ENCODE results near the gene TRAPPC3L.

TRAPPC3L gene

GRCh38 chr6:116533233-116533957 lies 12.1 kb downstream of the TRAPPC3L start:
- DNase-seq (ENCODE audit: low spot score), result no peak
- in situ Hi-C loops (cut with MboI; ENCODE audit: low sequenced_read_pairs, unreplicated experiment), result no loop called here
- TF ChIP-seq CTCF (IDR thresholded peaks at IDR 0.05; ENCODE audit: borderline replicate concordance, control extremely low read depth, extremely low read depth, insufficient read depth, missing control alignments), result no peak

GRCh38 chr6:116531675-116532570 lies 13.6 kb downstream of the TRAPPC3L start:
- in situ Hi-C loops (cut with MboI; ENCODE audit: low sequenced_read_pairs, unreplicated experiment), result no loop called here
- DNase-seq (ENCODE audit: low spot score), result peak; percentile 54
- peak; percentile 81 for TF ChIP-seq CTCF (IDR thresholded peaks at IDR 0.05; ENCODE audit: borderline replicate concordance, control extremely low read depth, extremely low read depth, insufficient read depth, missing control alignments)

- TF ChIP-seq CTCF (IDR thresholded peaks at IDR 0.05; ENCODE audit: borderline replicate concordance, control extremely low read depth, extremely low read depth, insufficient read depth, missing control alignments), result no peak
- in situ Hi-C loops (cut with MboI; ENCODE audit: low sequenced_read_pairs, unreplicated experiment), result no loop called here
- no peak for DNase-seq (ENCODE audit: low spot score)
These were observed 15.0 kb downstream of the TRAPPC3L start for GRCh38 chr6:116530436-116530835.

- in situ Hi-C loops (cut with MboI; ENCODE audit: low sequenced_read_pairs, unreplicated experiment), result no loop called here
- no peak for TF ChIP-seq CTCF (IDR thresholded peaks at IDR 0.05; ENCODE audit: borderline replicate concordance, control extremely low read depth, extremely low read depth, insufficient read depth, missing control alignments)
- DNase-seq (ENCODE audit: low spot score), result no peak
These were observed 15.8 kb downstream of the TRAPPC3L start for GRCh38 chr6:116529466-116530290.

- in situ Hi-C loops (cut with MboI; ENCODE audit: low sequenced_read_pairs, unreplicated experiment), result no loop called here
- no peak for DNase-seq (ENCODE audit: low spot score)
- no peak for TF ChIP-seq CTCF (IDR thresholded peaks at IDR 0.05; ENCODE audit: borderline replicate concordance, control extremely low read depth, extremely low read depth, insufficient read depth, missing control alignments)
These were observed 16.7 kb downstream of the TRAPPC3L start for GRCh38 chr6:116528780-116529179.

GRCh38 chr6:116528133-116528532 lies 17.4 kb downstream of the TRAPPC3L start:
- no peak for TF ChIP-seq CTCF (IDR thresholded peaks at IDR 0.05; ENCODE audit: borderline replicate concordance, control extremely low read depth, extremely low read depth, insufficient read depth, missing control alignments)
- no peak for DNase-seq (ENCODE audit: low spot score)
- in situ Hi-C loops (cut with MboI; ENCODE audit: low sequenced_read_pairs, unreplicated experiment), result no loop called here
